ENCODE data around the gene PHYKPL.
A peak's percentile ranks its signal among the peaks of the same experiment; 100 is the strongest.
"Not testable (repeated sequence)": the region's sequence is repeated elsewhere in the genome, so short reads cannot be mapped to it uniquely, and the experiment has no call there.

Gene PHYKPL

DNA sequence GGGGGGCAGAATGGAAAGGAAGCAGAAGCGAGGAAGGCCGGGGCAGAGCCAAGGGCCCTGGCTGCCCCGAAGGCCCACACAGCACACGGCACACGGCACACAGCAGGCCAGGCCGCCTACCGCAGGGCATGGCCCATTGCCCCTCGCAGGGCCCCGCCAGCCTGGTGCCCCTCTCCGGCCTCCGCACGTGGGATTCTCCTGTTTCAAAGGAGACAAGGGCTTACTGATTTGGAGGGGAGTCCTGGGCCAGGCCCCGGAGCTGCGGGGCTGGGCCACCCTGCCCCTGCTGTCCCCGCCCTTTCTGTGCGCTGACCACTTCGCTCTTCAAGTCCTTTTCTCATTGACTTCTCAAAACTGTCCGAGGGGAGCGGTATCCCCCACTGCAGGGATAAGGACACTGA lies 7.7 kb upstream of the PHYKPL start:
- DNase-seq (ENCODE audit: low read depth in 2 of 3, low spot score in 1 of 3) = no peak

DNA sequence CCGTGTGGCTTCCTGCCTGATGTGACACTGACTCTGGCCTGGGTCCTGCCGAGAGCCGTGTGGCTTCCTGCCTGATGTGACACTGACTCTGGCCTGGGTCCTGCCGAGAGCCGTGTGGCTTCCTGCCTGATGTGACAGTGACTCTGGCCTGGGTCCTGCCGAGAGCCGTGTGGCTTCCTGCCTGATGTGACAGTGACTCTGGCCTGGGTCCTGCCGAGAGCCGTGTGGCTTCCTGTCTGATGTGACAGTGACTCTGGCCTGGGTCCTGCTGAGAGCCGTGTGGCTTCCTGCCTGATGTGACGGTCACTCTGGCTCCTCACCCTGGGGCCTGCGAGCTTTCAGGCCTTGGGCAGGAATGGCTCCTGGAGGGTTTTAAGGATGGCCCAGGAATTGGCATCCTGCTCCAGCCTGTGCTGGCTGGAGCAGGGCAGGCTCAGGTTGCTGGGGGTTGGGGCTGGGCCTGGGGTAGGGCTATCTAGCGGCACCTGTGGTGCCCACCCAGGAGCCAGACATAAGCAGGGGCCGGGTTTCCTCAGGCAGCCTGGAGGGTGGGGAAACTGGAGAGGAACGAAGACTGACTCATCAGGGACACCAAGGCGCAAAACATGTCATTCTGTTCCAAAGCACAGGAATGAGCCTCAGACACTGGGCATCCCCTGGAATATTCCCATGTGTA lies 7.2 kb upstream of the PHYKPL start:
- DNase-seq (ENCODE audit: low read depth in 2 of 3, low spot score in 1 of 3) = not testable (repeated sequence)

DNA sequence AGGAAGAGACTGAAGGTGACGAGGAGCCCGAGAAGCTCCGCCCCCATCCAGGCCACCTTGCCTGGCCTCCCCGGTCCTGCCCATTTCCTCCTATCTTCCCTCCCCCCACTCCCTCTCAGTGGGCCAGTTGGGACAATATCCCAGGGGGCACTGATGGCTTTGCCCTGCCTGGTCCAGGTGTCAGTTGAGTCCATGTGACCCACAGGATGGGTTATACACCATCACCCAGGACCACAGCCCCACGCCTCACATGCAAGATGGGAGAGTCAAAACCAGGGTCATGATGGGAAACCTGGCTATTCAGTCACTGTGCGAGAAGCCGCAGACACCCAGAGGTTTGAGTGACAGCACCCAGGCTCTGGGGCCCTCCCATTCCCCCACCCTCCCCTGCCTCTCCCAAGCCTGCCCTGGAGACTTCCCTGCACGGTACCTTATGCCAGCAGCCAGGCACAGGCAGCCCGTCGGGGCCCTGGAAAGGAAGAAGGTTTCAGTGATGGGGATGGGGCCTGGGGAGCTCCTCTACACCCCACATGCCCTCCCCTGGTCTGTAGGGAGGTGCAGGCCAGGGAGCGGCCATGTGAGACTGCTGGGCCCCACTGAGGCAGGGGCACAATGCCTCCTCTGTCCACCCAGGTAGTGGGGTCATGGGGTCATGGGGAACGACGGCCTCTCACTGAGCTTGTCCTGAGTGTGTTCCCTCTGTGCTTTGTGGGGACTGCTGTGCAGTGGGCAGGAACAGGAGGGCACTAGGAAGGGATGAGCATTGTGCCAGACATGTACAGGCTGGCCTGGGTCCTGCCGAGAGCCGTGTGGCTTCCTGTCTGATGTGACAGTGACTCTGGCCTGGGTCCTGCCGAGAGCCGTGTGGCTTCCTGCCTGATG lies 6.3 kb upstream of the PHYKPL start:
- no peak for DNase-seq (ENCODE audit: low read depth in 2 of 3, low spot score in 1 of 3)

DNA sequence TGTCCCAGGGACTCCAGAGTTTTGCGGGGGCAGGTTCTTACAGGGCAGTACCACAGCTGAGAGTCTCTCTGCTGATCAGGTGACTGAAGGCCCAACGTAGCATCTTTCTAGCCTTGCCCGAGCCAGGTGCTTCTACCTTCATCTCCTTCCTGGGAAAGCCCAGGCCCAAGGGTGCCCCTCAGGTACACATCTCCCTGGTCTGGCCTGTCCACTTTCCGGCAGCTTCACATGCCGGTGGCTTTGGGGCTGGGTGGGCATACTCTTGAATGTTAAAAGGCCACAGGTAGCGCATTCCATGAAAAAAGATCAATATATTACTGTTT lies 5.7 kb upstream of the PHYKPL start:
- DNase-seq (ENCODE audit: low read depth in 2 of 3, low spot score in 1 of 3) = no peak

DNA sequence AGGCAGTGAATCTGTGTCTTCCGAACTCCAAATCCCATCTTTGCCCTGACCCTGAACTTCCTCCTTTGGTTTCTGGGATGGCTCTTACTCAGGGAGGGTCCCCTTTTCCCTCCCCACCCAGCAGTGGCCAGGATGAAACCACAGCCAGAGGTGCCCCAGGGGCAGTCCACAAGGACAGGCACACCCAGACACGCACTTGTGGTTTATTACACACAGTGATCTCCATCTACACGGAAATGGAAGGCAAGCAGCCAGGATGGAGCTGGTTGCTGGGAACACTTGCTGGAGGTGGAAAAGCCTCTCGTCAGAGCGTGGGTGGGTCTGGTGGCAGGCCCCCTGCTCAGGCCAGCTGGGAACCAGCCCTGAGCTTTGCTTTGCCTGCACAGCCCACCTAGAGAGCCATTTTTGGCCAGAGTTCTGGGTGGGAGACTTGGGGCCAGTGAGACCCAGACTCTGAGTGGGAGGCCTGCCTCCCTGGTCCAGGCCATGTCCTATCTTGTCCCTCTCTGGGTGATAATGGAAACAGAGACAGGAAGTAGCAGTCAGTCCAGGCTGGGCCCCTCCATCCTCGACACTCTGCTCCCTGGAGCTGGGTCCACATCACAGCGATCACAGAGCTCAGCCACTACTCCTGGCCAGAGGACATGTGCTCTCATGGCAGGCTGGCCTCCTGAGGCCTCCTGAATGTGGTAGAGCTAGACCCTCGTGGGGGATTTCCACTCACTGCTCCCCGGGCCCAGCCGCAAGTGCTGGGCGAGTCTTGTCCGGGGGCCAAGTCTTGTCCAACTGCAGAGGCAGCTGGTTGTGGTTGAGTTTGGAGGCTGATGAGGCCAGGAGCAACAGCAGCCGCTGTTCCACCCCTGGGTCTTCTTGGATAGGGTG lies 5.1 kb upstream of the PHYKPL start:
- no peak for DNase-seq (ENCODE audit: low read depth in 2 of 3, low spot score in 1 of 3)

DNA sequence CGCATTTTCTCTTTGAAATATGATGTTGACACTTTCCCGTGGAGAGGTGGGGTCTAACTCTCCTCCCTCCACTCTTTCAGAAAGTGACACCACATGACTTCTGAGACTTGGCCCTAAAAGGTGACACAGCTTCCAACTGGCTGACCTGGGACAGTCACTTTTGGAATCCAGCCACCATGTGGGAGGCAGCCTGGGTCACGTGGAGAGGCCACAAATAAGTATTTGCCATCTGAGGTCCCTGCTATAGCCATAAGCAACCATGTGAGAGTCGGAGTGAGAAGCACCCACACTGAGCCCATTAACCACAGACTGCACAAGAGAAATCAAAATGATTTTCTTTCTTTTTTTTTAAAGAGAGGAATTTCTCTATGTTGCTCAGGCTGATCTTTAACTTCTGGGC lies 4.1 kb upstream of the PHYKPL start:
- DNase-seq (ENCODE audit: low read depth in 2 of 3, low spot score in 1 of 3) = no peak

DNA sequence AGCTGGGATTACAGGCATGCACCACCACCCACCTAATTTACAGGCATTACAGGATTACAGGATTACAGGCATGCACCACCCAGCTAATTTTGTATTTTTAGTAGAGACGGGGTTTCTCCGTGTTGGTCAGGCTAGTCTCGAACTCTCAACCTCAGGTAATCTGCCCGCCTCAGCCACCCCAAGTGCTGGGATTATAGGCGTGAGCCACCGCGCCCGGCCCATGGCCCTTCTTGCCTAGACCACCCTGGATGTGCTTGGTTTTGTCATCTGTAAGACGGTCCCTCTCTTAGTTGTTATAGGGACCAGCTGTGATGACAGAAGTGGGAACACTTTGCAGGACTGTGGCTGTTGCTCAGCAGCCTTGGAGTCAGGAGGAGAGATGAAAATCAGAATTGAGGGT lies 3.5 kb upstream of the PHYKPL start:
- no peak for DNase-seq (ENCODE audit: low read depth in 2 of 3, low spot score in 1 of 3)

DNA sequence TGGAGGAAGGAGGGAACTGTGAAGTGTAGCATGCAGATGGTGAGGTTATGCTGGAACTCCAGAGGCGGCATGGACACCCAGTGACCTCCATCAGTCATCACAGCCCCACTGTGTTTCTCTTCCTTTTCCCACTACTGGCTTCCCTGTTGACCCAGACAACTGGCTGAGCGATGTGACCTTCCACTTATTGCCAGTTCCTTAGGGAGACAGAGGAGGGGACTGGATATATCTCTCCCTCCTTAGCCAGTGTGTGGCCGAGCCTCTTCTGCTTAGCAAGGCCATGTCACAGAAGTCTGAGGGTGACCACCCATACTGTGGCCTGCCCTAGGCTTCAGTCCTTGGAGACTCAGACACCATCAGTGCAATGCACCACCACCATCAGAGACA lies 3.0 kb upstream of the PHYKPL start:
- DNase-seq (ENCODE audit: low read depth in 2 of 3, low spot score in 1 of 3) = no peak

DNA sequence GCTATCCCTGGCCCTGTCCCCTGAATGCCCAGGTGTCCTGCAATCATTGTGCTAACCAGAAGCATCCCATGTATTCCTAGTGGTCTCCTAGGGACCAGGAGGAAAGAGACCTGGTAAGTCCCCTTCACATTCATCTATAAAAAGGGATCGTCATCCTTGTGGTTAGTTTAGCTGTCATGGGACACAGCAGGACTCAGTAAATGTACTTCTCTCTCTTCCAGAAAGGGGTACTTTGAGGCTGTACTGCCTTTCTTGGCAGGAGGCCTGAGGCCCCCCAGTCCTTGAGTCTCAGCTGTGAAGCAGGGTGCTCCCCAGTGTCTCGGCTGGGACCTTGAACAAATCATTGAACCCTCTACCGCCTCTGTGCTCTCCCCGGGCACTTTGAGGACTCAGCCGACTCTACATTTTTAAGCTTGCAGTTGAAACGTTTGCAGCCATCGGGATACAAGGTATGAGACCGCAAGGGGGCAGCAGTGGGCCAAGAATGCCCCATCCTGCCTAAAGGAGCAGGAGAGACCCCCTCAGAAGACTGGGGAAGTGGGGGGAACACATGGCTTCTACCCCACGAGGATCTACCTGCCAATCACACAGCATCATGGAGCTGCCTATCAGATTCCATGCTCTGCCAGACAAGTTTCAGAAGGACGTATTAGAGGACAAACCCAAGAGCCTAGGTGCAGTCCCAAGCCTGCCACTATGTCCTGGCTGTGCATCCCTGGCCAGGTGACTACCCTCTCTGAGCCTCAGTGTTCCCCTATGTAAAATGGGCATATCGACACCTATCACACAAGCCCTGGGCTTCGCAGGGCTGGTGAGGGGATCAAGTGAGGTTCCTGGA lies 2.4 kb upstream of the PHYKPL start:
- DNase-seq (ENCODE audit: low read depth in 2 of 3, low spot score in 1 of 3) = peak; percentile 51 to 75 (median 64)

DNA sequence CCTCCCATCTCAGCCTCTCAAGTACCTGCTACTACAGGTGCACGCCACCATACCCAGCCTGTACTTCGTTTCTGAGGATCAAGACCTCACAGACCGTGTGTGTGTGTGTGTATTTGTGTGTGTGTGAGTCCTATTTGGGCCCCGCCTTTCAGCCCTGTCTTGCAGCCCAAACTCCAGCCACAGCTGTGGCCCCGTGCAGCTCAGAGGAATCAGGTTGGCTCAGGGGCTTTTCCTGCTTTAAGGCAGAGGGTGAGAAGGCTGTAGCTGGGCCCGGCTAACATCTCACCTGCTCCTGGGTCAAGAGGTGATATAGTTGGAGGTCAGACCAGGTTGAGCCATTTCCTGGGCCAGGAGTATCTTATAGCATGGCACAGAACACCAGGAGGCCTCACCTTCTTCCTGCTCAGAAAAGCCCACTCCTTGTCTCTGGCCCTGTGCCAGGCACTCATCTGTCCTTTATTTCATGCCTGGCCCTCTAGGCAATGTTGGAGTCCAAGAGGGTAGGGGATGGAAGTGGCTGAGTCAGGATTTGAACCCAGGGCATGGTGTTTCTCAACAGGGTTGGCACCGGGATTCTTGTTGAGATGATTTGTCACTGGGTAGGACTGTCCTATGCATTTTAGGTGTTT lies 1.6 kb upstream of the PHYKPL start:
- no peak for DNase-seq (ENCODE audit: low read depth in 2 of 3, low spot score in 1 of 3)

DNA sequence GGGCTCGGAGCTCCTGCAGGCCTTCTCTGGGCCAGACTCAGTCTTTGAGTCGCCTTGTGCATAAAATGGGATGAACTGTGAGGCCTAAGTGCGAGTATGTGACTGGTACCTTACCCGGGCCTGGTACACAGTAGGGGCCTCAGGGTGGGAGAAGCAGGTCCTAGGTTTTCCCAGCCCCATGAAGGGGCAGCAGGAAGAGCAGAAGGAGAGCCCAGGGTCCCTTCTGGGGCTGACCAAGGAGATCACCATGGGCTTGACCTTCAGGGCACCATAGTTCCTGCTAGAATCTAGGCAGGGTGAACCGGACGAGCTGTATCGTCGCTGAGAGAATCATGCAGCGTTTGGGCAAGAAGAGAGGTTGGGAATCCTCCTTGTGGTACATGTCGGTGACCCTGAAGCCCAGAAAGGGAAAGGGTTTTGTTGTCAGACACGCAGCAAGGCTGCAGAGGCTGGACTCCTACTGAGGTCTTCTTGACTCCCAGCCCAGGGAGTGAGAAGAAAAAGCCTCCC lies 373 bp upstream of the PHYKPL start:
- no peak for DNase-seq (ENCODE audit: low read depth in 2 of 3, low spot score in 1 of 3)

DNA sequence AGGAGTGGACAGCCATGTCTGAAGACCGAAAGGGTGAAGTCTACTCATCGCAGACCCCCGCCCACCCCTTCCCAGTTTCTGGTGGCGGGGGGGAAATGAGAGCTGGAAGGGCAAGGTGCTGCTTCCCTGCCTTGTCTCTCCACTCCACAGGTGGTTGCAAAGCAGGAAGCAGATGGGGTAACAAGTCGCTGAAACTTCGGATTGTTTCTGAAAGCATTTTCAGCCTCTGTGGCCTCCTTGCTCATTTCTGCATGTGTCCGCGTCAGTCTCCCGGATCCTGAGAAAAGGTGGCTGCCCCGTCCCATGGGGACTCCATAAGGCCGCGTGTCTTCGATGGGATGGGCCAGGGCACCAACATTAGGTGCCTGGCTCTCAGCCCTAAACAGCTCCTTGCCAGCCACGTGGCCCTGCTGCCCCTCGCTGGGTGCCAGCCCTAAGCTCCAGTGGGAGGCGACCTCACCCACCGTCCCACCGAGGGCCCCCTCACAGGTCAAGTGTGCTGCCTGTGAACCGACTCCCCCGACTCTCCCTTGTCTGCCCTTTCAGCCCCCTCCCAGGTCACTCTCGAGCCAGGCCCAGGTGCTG lies 971 bp downstream of the PHYKPL start:
- DNase-seq (ENCODE audit: low read depth in 2 of 3, low spot score in 1 of 3) = no peak

DNA sequence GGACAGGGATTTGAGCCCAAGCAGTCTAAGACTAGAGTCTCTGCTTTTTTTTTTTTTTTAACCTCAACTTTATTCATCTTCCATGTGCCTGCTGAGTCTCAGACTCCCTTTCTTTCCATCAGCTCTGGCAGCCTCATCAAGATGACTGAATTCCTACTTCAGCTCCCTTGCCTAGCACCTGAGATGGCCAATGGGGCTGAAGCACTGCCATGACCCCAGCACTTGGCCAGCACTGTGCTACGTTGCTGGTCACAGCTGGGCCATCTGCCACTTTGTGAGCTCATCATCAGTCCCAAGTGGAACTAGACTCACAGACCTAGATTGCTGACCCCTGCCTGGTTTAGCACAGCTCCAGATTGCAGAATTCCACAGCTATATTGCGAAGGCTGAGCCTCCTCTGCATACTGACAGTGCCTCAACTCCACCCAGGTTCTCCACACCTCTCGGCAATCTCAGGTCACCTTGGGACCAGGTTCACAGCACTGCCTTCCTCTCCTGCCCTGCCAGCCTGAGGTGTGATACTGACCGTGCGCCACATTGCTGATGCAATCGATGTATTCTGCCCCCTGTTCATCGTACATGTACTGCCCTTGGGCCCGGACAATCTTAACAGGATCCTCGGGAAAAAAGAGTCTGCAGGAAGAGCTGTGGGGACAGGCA lies 1.6 kb downstream of the PHYKPL start:
- DNase-seq (ENCODE audit: low read depth in 2 of 3, low spot score in 1 of 3) = no peak

DNA sequence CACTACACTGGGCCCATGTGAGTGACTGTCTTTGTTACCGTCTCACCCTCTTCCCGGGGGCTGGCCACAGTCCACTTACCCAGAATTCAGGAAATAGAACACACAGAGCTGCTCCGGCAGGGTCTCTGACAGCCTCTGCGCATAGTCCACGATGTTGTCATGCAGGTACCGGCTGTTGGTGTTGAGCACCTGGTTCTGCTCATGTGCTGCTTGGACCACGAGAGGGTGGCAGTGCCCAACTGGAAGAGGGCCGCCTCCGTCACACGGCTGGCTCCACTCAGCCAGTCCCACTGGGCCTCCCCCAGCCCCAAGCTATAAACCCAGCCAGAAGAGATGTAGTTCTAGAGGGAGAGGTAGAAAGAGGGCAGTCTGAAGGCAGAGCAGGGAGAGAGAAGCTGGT lies 2.7 kb downstream of the PHYKPL start:
- DNase-seq (ENCODE audit: low read depth in 2 of 3, low spot score in 1 of 3) = no peak

DNA sequence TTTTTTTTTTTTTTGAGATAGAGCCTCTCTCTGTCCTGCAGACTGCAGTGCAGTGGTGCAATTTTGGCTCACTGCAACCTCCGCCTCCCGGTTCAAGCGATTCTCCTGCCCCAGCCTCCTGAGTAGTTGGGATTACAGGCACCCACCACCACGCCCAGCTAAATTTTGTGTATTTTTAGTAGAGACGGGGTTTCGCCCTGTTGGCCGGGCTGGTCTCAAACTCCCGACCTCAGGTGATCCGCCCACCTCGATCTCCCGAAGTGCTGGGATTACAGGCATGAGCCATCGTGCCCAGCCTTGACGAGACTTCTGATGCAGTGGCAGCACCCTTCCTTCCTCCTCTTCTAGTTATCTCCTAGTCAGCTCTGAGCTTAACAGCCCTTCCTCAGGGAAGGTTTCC lies 3.5 kb downstream of the PHYKPL start:
- not testable (repeated sequence) for DNase-seq (ENCODE audit: low read depth in 2 of 3, low spot score in 1 of 3)

DNA sequence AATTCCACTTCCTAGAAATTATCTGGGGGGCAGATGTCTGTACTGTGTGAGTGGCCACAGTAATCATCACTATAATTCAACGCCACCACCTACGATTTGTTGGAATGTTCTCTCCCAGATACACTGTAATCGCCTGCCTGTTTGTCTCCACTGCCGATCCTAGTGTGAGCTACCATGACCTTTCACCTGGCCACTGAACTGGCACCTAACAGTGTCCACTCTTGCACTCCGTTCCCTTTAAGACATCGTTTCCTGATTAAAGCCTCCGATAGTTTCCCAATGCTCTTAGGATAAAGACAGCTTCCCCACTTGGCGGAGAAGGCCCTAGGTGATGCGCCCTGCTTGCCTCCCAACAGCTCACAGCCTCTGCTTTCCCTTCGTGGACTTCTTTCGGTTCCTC lies 4.0 kb downstream of the PHYKPL start:
- no peak for DNase-seq (ENCODE audit: low read depth in 2 of 3, low spot score in 1 of 3)

DNA sequence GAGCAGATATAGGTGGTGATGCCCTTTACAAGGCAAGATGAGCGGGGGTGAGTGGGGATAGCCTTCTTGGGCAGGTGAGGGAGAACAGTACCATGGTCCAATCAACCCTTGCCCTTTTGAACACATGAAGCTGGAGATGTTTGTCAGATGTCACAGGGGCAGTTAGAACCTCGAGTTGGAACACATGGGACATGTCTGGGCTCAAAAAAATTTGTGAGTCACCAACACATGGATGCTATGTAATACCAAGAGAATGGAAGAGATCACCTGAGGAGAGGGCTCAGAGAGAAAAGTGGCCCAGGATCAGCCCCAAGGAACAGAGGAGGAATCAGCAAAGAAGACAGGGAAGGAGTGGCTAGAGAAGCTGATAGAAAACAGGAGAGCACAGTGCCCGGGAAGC lies 4.7 kb downstream of the PHYKPL start:
- no peak for DNase-seq (ENCODE audit: low read depth in 2 of 3, low spot score in 1 of 3)

DNA sequence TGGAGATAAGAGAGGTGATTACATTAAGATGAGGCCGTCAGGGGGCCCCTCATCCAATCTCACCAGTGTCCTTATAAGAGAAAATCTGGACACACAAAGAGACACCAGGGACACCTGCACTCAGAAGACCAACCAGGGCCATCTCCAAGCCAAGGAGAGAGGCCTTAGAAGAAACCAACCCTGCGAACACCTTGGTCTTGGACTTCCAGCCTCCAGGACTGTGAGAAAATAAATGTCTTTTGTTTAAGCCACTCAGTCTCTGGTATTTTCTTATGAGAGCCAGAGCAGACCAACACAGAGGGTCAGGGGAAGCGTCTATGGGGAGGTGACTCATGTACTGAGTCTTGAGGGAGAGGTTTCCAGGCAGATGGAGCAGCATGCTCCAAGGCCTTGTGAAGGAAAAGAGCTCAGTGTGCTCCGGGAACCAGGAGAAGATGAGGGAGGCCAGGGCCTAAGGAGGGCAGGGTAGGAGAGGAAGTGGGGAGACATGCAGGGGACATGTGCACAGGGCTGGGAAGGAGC lies 5.4 kb downstream of the PHYKPL start:
- DNase-seq (ENCODE audit: low read depth in 2 of 3, low spot score in 1 of 3) = no peak

DNA sequence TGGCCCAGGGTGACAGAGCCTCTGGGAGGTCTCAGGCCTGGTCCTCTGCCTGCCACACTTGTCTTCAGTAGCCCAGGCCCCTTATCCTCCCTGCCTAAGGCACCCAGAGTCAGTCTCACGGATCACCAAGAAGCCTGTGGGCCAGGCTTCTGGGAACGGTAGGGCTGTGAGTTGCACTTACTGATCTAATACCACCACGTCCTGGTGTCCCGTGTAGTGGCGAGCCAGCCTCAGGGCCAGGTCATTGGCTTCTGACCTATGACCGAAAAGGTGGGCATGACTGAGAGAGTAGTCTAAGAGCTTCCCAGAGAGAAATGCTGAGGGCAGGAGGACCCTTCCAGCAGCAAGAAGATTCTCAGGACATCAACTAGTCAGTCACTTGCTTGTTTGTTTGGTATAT lies 7.4 kb downstream of the PHYKPL start:
- DNase-seq (ENCODE audit: low read depth in 2 of 3, low spot score in 1 of 3) = no peak

Measured in stimulated activated CD4-positive, alpha-beta T cell treated with anti-CD3 and anti-CD28 coated beads, Interleukin-12 subunit alpha, Interleukin-12 subunit beta, amount 100 ng/mL, for 48 hours (primary cell).